Right lobe of liver (tissue), 4 donors: ENCODE data around the gene SNAPC1.

Source experiments
- POLR2A ChIP-seq: fragments of 450-650 bp; IDR thresholded peaks from one replicate; pipeline ENCODE4 v1.6.1; 2017; ENCODE audit warnings: antibody characterized with exemption, mild to moderate bottlenecking
- TF ChIP-seq, protein P1 (sequence below), 4 donors: fragments of 200-600 bp in 3 of 4; fragments of 450-650 bp in 1 of 4; IDR thresholded peaks; one replicate each; pipeline versions ENCODE4 v1.5.1 to v1.8.0; 2016 to 2022; ENCODE audit warnings: antibody characterized with exemption in 4 of 4, mild to moderate bottlenecking in 2 of 4
- donor health status: DM: no; HTN: no; CAD: no.
- donor health status: DM: no; HTN: no; CAD: no.
- donor health status: DM: no; HTN: yes; CAD: no.

DNA sequence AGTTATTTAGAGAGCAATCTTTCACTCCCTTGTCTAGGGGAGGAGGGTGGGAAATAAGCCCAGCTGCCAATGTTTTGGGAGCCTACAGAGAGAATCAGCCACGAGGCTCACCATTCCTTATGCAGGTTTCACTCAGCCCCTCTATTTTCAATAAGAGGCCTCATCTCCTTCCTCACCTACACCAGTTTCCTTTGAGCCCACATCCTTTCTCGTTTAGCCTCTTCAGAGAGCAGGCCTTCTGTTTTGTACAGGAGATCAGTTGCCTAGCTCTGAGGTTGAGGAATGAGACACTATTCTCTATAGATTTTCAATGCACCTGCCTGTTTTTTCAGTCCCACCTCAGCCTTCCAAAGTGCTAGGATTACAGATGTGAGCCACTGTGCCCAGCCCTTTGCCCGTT is 17.9 kb downstream of the SNAPC1 start:
- TF ChIP-seq, protein P1, sequence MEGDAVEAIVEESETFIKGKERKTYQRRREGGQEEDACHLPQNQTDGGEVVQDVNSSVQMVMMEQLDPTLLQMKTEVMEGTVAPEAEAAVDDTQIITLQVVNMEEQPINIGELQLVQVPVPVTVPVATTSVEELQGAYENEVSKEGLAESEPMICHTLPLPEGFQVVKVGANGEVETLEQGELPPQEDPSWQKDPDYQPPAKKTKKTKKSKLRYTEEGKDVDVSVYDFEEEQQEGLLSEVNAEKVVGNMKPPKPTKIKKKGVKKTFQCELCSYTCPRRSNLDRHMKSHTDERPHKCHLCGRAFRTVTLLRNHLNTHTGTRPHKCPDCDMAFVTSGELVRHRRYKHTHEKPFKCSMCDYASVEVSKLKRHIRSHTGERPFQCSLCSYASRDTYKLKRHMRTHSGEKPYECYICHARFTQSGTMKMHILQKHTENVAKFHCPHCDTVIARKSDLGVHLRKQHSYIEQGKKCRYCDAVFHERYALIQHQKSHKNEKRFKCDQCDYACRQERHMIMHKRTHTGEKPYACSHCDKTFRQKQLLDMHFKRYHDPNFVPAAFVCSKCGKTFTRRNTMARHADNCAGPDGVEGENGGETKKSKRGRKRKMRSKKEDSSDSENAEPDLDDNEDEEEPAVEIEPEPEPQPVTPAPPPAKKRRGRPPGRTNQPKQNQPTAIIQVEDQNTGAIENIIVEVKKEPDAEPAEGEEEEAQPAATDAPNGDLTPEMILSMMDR (IDR thresholded peaks at IDR 0.05): no peak
- no peak for TF ChIP-seq POLR2A
